HG02588 (cell line): ENCODE measurements around the gene PRRT3.
A peak's percentile ranks its signal among the peaks of the same experiment; 100 is the strongest.
"Not testable (repeated sequence)": the region's sequence is repeated elsewhere in the genome, so short reads cannot be mapped to it uniquely, and the experiment has no call there.

Experiments
- ATAC-seq: cut with Tn5 transposase; IDR thresholded peaks from one replicate; pipeline ENCODE4 v1.9.1; 2021; ENCODE audit warnings: mild to moderate bottlenecking, moderate library complexity; ENCODE audit not compliant: unreplicated experiment

PRRT3 gene

GRCh38 chr3:9947025-9947995 is 4.9 kb downstream of the PRRT3 start:
- ATAC-seq: no peak

- ATAC-seq: no peak
These were observed 5.8 kb downstream of the PRRT3 start for GRCh38 chr3:9946112-9947024.

- no peak for ATAC-seq
These were observed 6.8 kb downstream of the PRRT3 start for GRCh38 chr3:9945358-9945757.

GRCh38 chr3:9944271-9944670 is 7.9 kb downstream of the PRRT3 start:
- no peak for ATAC-seq

- no peak for ATAC-seq
These were observed 9.1 kb downstream of the PRRT3 start for GRCh38 chr3:9942934-9943690.

GRCh38 chr3:9942164-9942563 is 10.0 kb downstream of the PRRT3 start:
- ATAC-seq: no peak

GRCh38 chr3:9940746-9941145 is 11.5 kb downstream of the PRRT3 start:
- no peak for ATAC-seq

GRCh38 chr3:9939906-9940305 is 12.3 kb downstream of the PRRT3 start:
- ATAC-seq: not testable (repeated sequence)

- ATAC-seq: no peak
These were observed 13.2 kb downstream of the PRRT3 start for GRCh38 chr3:9938966-9939365.

GRCh38 chr3:9937486-9938238 is 14.5 kb downstream of the PRRT3 start:
- no peak for ATAC-seq

GRCh38 chr3:9935966-9936510 is 16.2 kb downstream of the PRRT3 start:
- ATAC-seq: no peak

- ATAC-seq: no peak
These were observed 17.2 kb downstream of the PRRT3 start for GRCh38 chr3:9934993-9935392.

- no peak for ATAC-seq
These were observed 18.0 kb downstream of the PRRT3 start for GRCh38 chr3:9934235-9934621.

- peak; percentile 84 for ATAC-seq
These were observed 18.5 kb downstream of the PRRT3 start, which contains the start of gene CRELD1 for GRCh38 chr3:9933561-9934234. TSS of gene CRELD1 (plus strand) at chr3:9933834. CDS start at chr3:9934439, 605 bp downstream.

GRCh38 chr3:9932843-9933560 is 19.2 kb downstream of the PRRT3 start:
- ATAC-seq: peak; percentile 66

- ATAC-seq: no peak
These were observed 19.7 kb downstream of the PRRT3 start for GRCh38 chr3:9932535-9932842.

GRCh38 chr3:9930804-9931418 is 21.3 kb downstream of the PRRT3 start:
- no peak for ATAC-seq

GRCh38 chr3:9928158-9928557 is 24.1 kb downstream of the PRRT3 start:
- no peak for ATAC-seq
